Body of pancreas (tissue), 4 donors: ENCODE results near the gene LAPTM5.

ENCODE experiments used
- POLR2A ChIP-seq, 3 donors: fragments of 450-650 bp; IDR thresholded peaks; one replicate each; pipeline ENCODE4 v1.6.1; 2016; ENCODE audit warnings: antibody characterized with exemption in 3 of 3, mild to moderate bottlenecking in 2 of 3
- TF ChIP-seq, protein P1 (sequence below), 7 experiments: fragments of 450-650 bp in 4 of 7; fragments of 200-600 bp in 3 of 7; sonication (generic) in 3 of 7; IDR thresholded peaks; one replicate each; pipeline ENCODE4 v1.5.1; 2016 to 2019; ENCODE audit warnings: antibody characterized with exemption in 7 of 7

GRCh38 chr1:30693822-30694221 is 63.8 kb downstream of the LAPTM5 start:
- TF ChIP-seq, protein P1, sequence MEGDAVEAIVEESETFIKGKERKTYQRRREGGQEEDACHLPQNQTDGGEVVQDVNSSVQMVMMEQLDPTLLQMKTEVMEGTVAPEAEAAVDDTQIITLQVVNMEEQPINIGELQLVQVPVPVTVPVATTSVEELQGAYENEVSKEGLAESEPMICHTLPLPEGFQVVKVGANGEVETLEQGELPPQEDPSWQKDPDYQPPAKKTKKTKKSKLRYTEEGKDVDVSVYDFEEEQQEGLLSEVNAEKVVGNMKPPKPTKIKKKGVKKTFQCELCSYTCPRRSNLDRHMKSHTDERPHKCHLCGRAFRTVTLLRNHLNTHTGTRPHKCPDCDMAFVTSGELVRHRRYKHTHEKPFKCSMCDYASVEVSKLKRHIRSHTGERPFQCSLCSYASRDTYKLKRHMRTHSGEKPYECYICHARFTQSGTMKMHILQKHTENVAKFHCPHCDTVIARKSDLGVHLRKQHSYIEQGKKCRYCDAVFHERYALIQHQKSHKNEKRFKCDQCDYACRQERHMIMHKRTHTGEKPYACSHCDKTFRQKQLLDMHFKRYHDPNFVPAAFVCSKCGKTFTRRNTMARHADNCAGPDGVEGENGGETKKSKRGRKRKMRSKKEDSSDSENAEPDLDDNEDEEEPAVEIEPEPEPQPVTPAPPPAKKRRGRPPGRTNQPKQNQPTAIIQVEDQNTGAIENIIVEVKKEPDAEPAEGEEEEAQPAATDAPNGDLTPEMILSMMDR (IDR thresholded peaks at IDR 0.05), result no peak
- no peak for TF ChIP-seq POLR2A (IDR thresholded peaks at IDR 0.05)
